Measurements from ENCODE around the gene RB1.

- TF ChIP-seq, protein P1, sequence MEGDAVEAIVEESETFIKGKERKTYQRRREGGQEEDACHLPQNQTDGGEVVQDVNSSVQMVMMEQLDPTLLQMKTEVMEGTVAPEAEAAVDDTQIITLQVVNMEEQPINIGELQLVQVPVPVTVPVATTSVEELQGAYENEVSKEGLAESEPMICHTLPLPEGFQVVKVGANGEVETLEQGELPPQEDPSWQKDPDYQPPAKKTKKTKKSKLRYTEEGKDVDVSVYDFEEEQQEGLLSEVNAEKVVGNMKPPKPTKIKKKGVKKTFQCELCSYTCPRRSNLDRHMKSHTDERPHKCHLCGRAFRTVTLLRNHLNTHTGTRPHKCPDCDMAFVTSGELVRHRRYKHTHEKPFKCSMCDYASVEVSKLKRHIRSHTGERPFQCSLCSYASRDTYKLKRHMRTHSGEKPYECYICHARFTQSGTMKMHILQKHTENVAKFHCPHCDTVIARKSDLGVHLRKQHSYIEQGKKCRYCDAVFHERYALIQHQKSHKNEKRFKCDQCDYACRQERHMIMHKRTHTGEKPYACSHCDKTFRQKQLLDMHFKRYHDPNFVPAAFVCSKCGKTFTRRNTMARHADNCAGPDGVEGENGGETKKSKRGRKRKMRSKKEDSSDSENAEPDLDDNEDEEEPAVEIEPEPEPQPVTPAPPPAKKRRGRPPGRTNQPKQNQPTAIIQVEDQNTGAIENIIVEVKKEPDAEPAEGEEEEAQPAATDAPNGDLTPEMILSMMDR (IDR thresholded peaks at IDR 0.05), result no peak
- no peak for TF ChIP-seq POLR2A (IDR thresholded peaks at IDR 0.05)
Observed at GRCh38 chr13:48393030-48393697, 89.6 kb downstream of the RB1 start.

Data from Peyer's patch (tissue), 4 donors.